H1 (cell line): ENCODE measurements around the gene CNFN. TPM values are rescaled to one million over a fixed set of nuclear protein-coding genes. Genes with fewer than 3 reads are reported as not detected.

ENCODE experiments used
- CTBP2 ChIP-seq: IDR thresholded peaks from 2 replicates; pipeline ENCODE4 v1.7.0; 2011; ENCODE audit warnings: borderline replicate concordance, mild to moderate bottlenecking, moderate library complexity, mixed read lengths, low read length; ENCODE audit not compliant: insufficient read depth, insufficient read length
- EGR1 ChIP-seq: IDR thresholded peaks from 2 replicates; pipeline ENCODE4 v1.6.1; 2011; ENCODE audit warnings: low read depth, low read length, borderline replicate concordance
- RXRA ChIP-seq: IDR thresholded peaks from 2 replicates; pipeline ENCODE4 v1.6.1; 2011; ENCODE audit warnings: low read depth, mild to moderate bottlenecking, low read length, moderate library complexity; ENCODE audit not compliant: insufficient read depth
- polyA plus RNA-seq, 7 experiments: library from polyadenylated mRNA; depleted of rRNA in 3 of 7; stranded (reverse) in 5 of 7; unstranded in 2 of 7; fragments of >200 nt in 5 of 7; fragments of 200-250 nt in 2 of 7; gene quantifications; 1 replicate in 5 of 7; 2 replicates in 1 of 7; 4 replicates in 1 of 7; pipeline versions ENCODE4 v1.2.1 to v1.2.3, GENCODE V29; 2011 to 2013; ENCODE audit warnings: missing spikeins in 2 of 7, mixed read lengths in 2 of 7
- total RNA-seq: library from RNA; stranded (reverse); fragmentation: NEBNext Ultra II Directional; extraction: Animal tissue kit (Norgen Biotek cat#: 25700); gene quantifications from 2 replicates; pipeline ENCODE4 v1.2.1, GENCODE V29; 2021

CNFN gene
- total and polyA plus RNA-seq, 2 of the 8 experiments (the other 6 are each of a cell fraction or from before 2014, with no cell fraction given): 8.9 to 31.5 TPM

- TF ChIP-seq CTBP2 (no peak), EGR1 (no peak), RXRA (no peak)
Measured at GRCh38 chr19:42345191-42345812, 44.8 kb downstream of the CNFN start (continued).
